HepG2 (cell line): Measurements from ENCODE around the gene ARCN1. TPM values are rescaled to one million over a fixed set of nuclear protein-coding genes. Genes with fewer than 3 reads are reported as not detected.

Source experiments
- ATAC-seq: fragments of 200-7000 bp; cut with Tn5 transposase; 3 replicates; pipeline ENCODE4 v1.9.1; 2020; ENCODE audit warnings: mild to moderate bottlenecking, moderate library complexity
- BruUV-seq: library from RNA; stranded (reverse); fragments of 400-500 nt; replicated peaks from 2 replicates; lab custom pipeline; 2021; lab: Mats Ljungman, UMichigan
- CTCF ChIA-PET: fragments of 300-600 bp; formaldehyde crosslinking; extraction: SDS; loops from one replicate; lab custom pipeline; 2021; ENCODE audit warnings: low total read pairs, inconsistent platforms, low intra/inter-chr PET ratio; lab: Yijun Ruan, JAX
- POLR2A ChIA-PET: fragments of 350-600 bp; sonication (Branson Sonifier 250); formaldehyde crosslinking; loops from one replicate; lab custom pipeline; 2020; ENCODE audit warnings: antibody characterized with exemption, inconsistent platforms; lab: Yijun Ruan, JAX
- DNase-seq: peaks from one replicate; pipeline ENCODE4 v3.0.0-alpha.2; 2015; ENCODE audit warnings: low spot score
- FAIRE-seq: peaks from 3 replicates; lab custom pipeline; 2011; peaks lifted over from hg19 to GRCh38; lab: Jason Lieb, UNC
- H2AFZ ChIP-seq: one replicate; pipeline ENCODE4 v1.6.1; 2011; ENCODE audit warnings: low read length, inconsistent platforms
- H3K27ac ChIP-seq: fragments of 300-600 bp; 3 replicates; pipeline ENCODE4 v1.8.0; 2011; ENCODE audit warnings: mixed run types, mild to moderate bottlenecking, mixed read lengths, low read length, inconsistent platforms; ENCODE audit not compliant: insufficient read depth; ENCODE audit errors: extremely low read length
- H3K27me3 ChIP-seq, 2 experiments: fragments of 200-600 bp in 1 of 2; 2 replicates in 1 of 2; 3 replicates in 1 of 2; pipeline versions ENCODE4 v1.6.0 to v1.8.0; 2011; ENCODE audit warnings: low read length in 2 of 2, mild to moderate bottlenecking in 2 of 2, moderate library complexity in 2 of 2, inconsistent platforms in 1 of 2; ENCODE audit not compliant: insufficient read depth in 2 of 2, control insufficient read depth in 1 of 2
- H3K36me3 ChIP-seq, 2 experiments: fragments of 200-600 bp in 1 of 2; replicated peaks in 1 of 2; 2 replicates in 1 of 2; 3 replicates in 1 of 2; pipeline versions ENCODE4 v1.5.1 to v1.8.0; 2011; ENCODE audit warnings: low read length in 2 of 2, inconsistent platforms in 1 of 2; ENCODE audit not compliant: insufficient read depth in 2 of 2, control insufficient read depth in 1 of 2
- H3K4me1 ChIP-seq: 2 replicates; pipeline ENCODE4 v1.5.1; 2012; ENCODE audit warnings: low read length, inconsistent platforms; ENCODE audit not compliant: insufficient read depth
- H3K4me2 ChIP-seq: 2 replicates; pipeline ENCODE4 v1.6.0; 2011; ENCODE audit warnings: low read depth, low read length, inconsistent platforms
- H3K4me3 ChIP-seq, 3 experiments: fragments of 200-600 bp in 1 of 3; sonication (generic), shearing (Covaris generic) in 1 of 3; replicated peaks in 1 of 3; 2 replicates each; pipeline ENCODE4 v1.5.1; 2011 to 2016; ENCODE audit warnings: low read length in 3 of 3, inconsistent platforms in 2 of 3, low read depth in 2 of 3, mild to moderate bottlenecking in 2 of 3, control low read depth in 1 of 3, mixed read lengths in 1 of 3; ENCODE audit not compliant: insufficient read depth in 1 of 3
- H3K79me2 ChIP-seq: one replicate; pipeline ENCODE4 v1.6.1; 2011; ENCODE audit warnings: low read length, inconsistent platforms; ENCODE audit not compliant: insufficient read depth
- H3K9ac ChIP-seq: 2 replicates; pipeline ENCODE4 v1.6.0; 2011; ENCODE audit warnings: mild to moderate bottlenecking, low read depth, low read length, inconsistent platforms; ENCODE audit not compliant: insufficient read depth
- H3K9me3 ChIP-seq: 2 replicates; pipeline ENCODE4 v1.5.1; 2012; ENCODE audit warnings: mild to moderate bottlenecking, low read length
- H4K20me1 ChIP-seq: 2 replicates; pipeline ENCODE4 v1.6.0; 2011; ENCODE audit warnings: inconsistent platforms, mild to moderate bottlenecking, low read length, moderate library complexity; ENCODE audit not compliant: insufficient read depth
- EP300 ChIP-seq, 3 experiments: sonication (generic) in 1 of 3; formaldehyde crosslinking in 1 of 3; IDR thresholded peaks; 2 replicates each; pipeline versions ENCODE4 v1.5.1 to v1.6.1; 2011 to 2020; ENCODE audit warnings: low read depth in 2 of 3, low read length in 2 of 3, borderline replicate concordance in 1 of 3, improper control_type of control experiment in 1 of 3, mild to moderate bottlenecking in 1 of 3, missing genetic modification reagents in 1 of 3, moderate library complexity in 1 of 3
- FOSL1 ChIP-seq: sonication (generic); formaldehyde crosslinking; IDR thresholded peaks from 2 replicates; pipeline ENCODE4 v1.9.0; 2021; ENCODE audit warnings: missing genetic modification reagents, borderline replicate concordance
- FOXK1 ChIP-seq: sonication (generic); formaldehyde crosslinking; IDR thresholded peaks from 2 replicates; pipeline ENCODE4 v1.4.0; 2020; ENCODE audit warnings: low read depth, missing genetic modification reagents, borderline replicate concordance
- FOXP1 ChIP-seq, 2 experiments: fragments of 450-650 bp in 1 of 2; IDR thresholded peaks; 2 replicates each; pipeline ENCODE4 v1.6.1; 2017 to 2018; ENCODE audit warnings: antibody characterized with exemption in 1 of 2
- HBP1 ChIP-seq: IDR thresholded peaks from 2 replicates; pipeline ENCODE4 v1.6.1; 2016; ENCODE audit warnings: low read depth, control low read depth
- HIVEP1 ChIP-seq: sonication (generic); formaldehyde crosslinking; IDR thresholded peaks from 2 replicates; pipeline ENCODE4 v1.4.0; 2020; ENCODE audit warnings: mild to moderate bottlenecking, missing genetic modification reagents
- LBX2 ChIP-seq: sonication (generic); formaldehyde crosslinking; IDR thresholded peaks from 2 replicates; pipeline ENCODE4 v1.5.0; 2020; ENCODE audit warnings: missing genetic modification reagents, mild to moderate bottlenecking, borderline replicate concordance
- SRF ChIP-seq: IDR thresholded peaks from 2 replicates; pipeline ENCODE4 v1.6.1; 2011; ENCODE audit warnings: mild to moderate bottlenecking, low read depth, low read length, moderate library complexity
- TARDBP ChIP-seq: sonication (generic); formaldehyde crosslinking; IDR thresholded peaks from 2 replicates; pipeline ENCODE4 v1.8.0; 2022; ENCODE audit warnings: mild to moderate bottlenecking, missing genetic modification reagents
- THAP11 ChIP-seq: IDR thresholded peaks from 2 replicates; pipeline ENCODE4 v1.6.1; 2016; ENCODE audit warnings: missing biosample characterization, missing genetic modification reagents
- YEATS4 ChIP-seq: sonication (generic); formaldehyde crosslinking; IDR thresholded peaks from 2 replicates; pipeline ENCODE4 v1.4.0; 2020; ENCODE audit warnings: missing genetic modification reagents, borderline replicate concordance
- ZMYM3 ChIP-seq: sonication (generic); formaldehyde crosslinking; IDR thresholded peaks from 2 replicates; pipeline ENCODE4 v1.5.1; 2020; ENCODE audit warnings: mild to moderate bottlenecking, missing genetic modification reagents
- ZNF484 ChIP-seq: sonication (generic); formaldehyde crosslinking; IDR thresholded peaks from 2 replicates; pipeline ENCODE4 v1.5.1; 2020; ENCODE audit warnings: mild to moderate bottlenecking, low read depth, missing genetic modification reagents, borderline replicate concordance
- ZNF567 ChIP-seq: sonication (generic); formaldehyde crosslinking; IDR thresholded peaks from 2 replicates; pipeline ENCODE4 v1.8.1; 2023; ENCODE audit warnings: mild to moderate bottlenecking, missing genetic modification reagents, borderline replicate concordance
- WGBS: methylation state at CpG from one replicate; pipeline ENCODE4 v1.1.6; 2017; ENCODE audit warnings: low lambda C conversion rate; 5-methylcytosine and 5-hydroxymethylcytosine counted together
- in situ Hi-C: cut with HindIII; loops from 2 replicates; pipeline ENCODE4 v1.10.0; 2017; ENCODE audit warnings: low pct_unique_long_range_greater_than_20kb; ENCODE audit not compliant: extremely low pct_ligation_motif_present
- intact Hi-C: fragments of 100-400 bp; cut with micrococcal nuclease; formaldehyde crosslinking; loops from one replicate; pipeline ENCODE4 v1.10.0; 2022; ENCODE audit not compliant: unreplicated experiment
- polyA plus RNA-seq, 8 experiments: library from polyadenylated mRNA; depleted of rRNA in 3 of 8; stranded (reverse) in 7 of 8; unstranded in 1 of 8; fragments of >200 nt; fragmentation: Illumina TruSeq in 4 of 8; extraction: Trizol in 4 of 8; gene quantifications; 2 replicates each; pipeline versions ENCODE4 v1.2.1 to v1.2.3, GENCODE V29; 2011 to 2016; ENCODE audit warnings: low read depth in 4 of 8, missing spikeins in 1 of 8, mixed read lengths in 1 of 8; ENCODE audit not compliant: insufficient read depth in 1 of 8
- total RNA-seq, 5 experiments: library from RNA; depleted of rRNA; stranded (reverse); fragments of >200 nt; fragmentation: Illumina TruSeq; extraction: Trizol; gene quantifications; 2 replicates each; pipeline ENCODE4 v1.2.3, GENCODE V29; 2016; ENCODE audit warnings: low read depth in 1 of 5
- TF ChIP-seq, protein P1 (sequence below): sonication (generic); formaldehyde crosslinking; IDR thresholded peaks from 2 replicates; pipeline ENCODE4 v1.8.0; 2022; ENCODE audit warnings: mild to moderate bottlenecking, missing genetic modification reagents, borderline replicate concordance

The ARCN1 gene
- total and polyA plus RNA-seq, 2 of the 13 experiments (the other 11 are each of a cell fraction or from before 2014, with no cell fraction given), result 148 to 200 TPM

DNA sequence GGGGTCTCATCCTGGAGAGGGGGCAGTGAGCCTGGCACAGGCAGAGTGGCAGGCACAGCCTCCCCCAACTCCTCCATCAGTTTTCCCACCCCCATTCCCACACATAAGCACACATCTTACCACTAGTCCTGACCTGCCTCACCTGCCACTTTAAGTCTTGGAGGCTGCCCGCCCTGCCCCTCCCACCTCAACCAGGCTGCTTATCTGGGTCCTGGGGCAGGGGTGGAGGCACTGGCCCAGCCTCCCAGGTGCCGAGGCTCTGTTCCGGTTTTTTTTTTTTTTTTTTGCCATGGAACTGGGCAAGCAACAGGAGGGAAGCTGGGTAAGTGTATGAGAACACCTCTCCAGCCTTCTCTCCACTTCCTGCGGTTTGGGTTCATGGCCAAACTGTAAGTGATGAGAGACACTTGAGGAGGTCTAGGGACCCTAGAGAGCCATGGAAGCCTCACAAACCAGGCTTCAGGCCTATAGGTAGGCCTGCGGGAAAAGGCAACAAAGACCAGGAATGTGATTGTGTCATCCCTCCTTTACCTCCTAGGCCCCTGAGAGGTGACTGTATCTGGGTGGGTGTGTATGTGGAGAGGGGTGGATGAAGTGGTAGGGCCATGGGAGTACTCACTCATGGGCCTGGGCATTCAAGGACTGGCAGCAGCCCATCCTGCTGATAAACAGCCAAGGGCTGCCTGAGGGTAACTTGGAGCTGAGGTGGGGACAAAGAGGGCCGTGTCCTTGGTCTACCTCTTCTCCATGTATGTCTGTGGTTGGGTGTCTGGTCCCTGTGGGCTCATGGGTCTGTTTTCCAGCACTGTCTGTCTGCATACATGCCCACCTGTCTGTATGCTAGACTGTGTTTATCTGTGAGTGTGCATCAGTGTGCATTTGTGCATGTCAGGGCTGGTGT is 57.8 kb downstream of the ARCN1 start:
- H3K4me2 ChIP-seq, result no peak overlapping the region
- 95% methylated on average over 6 of the region's 6 CpGs for WGBS
- CTCF ChIA-PET, result no interaction called here
- peaks cover 9% of the 10 kb centered on the region for H3K4me1 ChIP-seq
- no peak overlapping the region for H3K27ac ChIP-seq
- H3K4me3 ChIP-seq, result no peak overlapping the region
- H3K9me3 ChIP-seq, result no peaks in the 10 kb centered on the region
- FAIRE-seq (no peak), DNase-seq (no peak), ATAC-seq (no peak)
- POLR2A ChIA-PET, result interaction anchor here (1.0 to 1.3 kb wide), 2 partner anchors 9 to 10 kb away, joined by 4 to 5 read pairs; no protein-coding TSS in a partner anchor
- BruUV-seq, result no TSS peak
- H3K79me2 ChIP-seq, result no peaks in the 10 kb centered on the region
- in situ Hi-C loops, result no loop called here
- intact Hi-C loops, result no loop called here
- no peaks in the 10 kb centered on the region for H3K27me3 ChIP-seq
- H3K36me3 ChIP-seq, result peaks cover 11 to 19% of the 10 kb centered on the region in 2 experiments; a peak in 4 of 5 replicates
- TF ChIP-seq ZMYM3 (CRISPR knock-in tag) (no peak), THAP11 (CRISPR knock-in tag) (no peak), FOSL1 (no peak), SRF (no peak), ZNF484 (CRISPR knock-in tag) (no peak), TARDBP (no peak), EP300 (IDR thresholded peaks at IDR 0.05; ENCODE audit: low read depth in 2 of 2, low read length in 2 of 2) (no peak), EP300 (CRISPR knock-in tag; IDR thresholded peaks at IDR 0.05; ENCODE audit: borderline replicate concordance) (no peak), HIVEP1 (CRISPR knock-in tag) (no peak), HBP1 (CRISPR knock-in tag) (no peak), LBX2 (CRISPR knock-in tag) (no peak), YEATS4 (CRISPR knock-in tag) (no peak), FOXK1 (no peak), FOXP1 (IDR thresholded peaks at IDR 0.05) (no peak), FOXP1 (CRISPR knock-in tag; IDR thresholded peaks at IDR 0.05) (no peak), ZNF567 (CRISPR knock-in tag) (no peak)
- TF ChIP-seq, protein P1, sequence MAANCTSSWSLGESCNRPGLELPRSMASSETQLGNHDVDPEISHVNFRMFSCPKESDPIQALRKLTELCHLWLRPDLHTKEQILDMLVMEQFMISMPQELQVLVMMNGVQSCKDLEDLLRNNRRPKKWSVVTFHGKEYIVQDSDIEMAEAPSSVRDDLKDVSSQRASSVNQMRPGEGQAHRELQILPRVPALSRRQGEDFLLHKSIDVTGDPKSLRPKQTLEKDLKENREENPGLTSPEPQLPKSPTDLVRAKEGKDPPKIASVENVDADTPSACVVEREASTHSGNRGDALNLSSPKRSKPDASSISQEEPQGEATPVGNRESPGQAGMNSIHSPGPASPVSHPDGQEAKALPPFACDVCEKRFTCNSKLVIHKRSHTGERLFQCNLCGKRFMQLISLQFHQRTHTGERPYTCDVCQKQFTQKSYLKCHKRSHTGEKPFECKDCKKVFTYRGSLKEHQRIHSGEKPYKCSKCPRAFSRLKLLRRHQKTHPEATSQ, result no peak
- H3K9ac ChIP-seq, result no peak overlapping the region
- no peak overlapping the region for H2AFZ ChIP-seq
- H4K20me1 ChIP-seq, result no peaks in the 10 kb centered on the region
